Peyer's patch (tissue), 4 donors: Measurements from ENCODE around the gene CDH6. TPM values are rescaled to one million over a fixed set of nuclear protein-coding genes. Genes with fewer than 3 reads are reported as not detected.

Experiments used
- DNase-seq, 3 donors: peaks; one replicate each; pipeline ENCODE4 v3.0.0-alpha.2; 2017 to 2019
- H3K27ac ChIP-seq, 4 donors: fragments of 200-600 bp; sonication (generic); one replicate each; pipeline ENCODE4 v1.5.1; 2016 to 2019
- H3K27me3 ChIP-seq, 2 donors: fragments of 200-600 bp; sonication (generic); one replicate each; pipeline ENCODE4 v1.5.1; 2019
- H3K36me3 ChIP-seq, 3 donors: fragments of 200-600 bp; sonication (generic); one replicate each; pipeline ENCODE4 v1.5.1; 2016 to 2019
- H3K4me1 ChIP-seq, 4 donors: fragments of 200-600 bp; sonication (generic); one replicate each; pipeline ENCODE4 v1.5.1; 2016 to 2019
- H3K4me3 ChIP-seq, 4 donors: fragments of 200-600 bp; sonication (generic); 1 replicate in 3 of 4; 2 replicates in 1 of 4; pipeline ENCODE4 v1.5.1; 2016 to 2019; ENCODE audit warnings: mild to moderate bottlenecking in 1 of 4
- H3K9me3 ChIP-seq, 4 donors: fragments of 200-600 bp; sonication (generic); one replicate each; pipeline ENCODE4 v1.5.1; 2016 to 2019; ENCODE audit warnings: mild to moderate bottlenecking in 1 of 4
- POLR2A ChIP-seq, 2 donors: fragments of 450-650 bp; IDR thresholded peaks; one replicate each; pipeline ENCODE4 v1.5.1; 2017; ENCODE audit warnings: antibody characterized with exemption in 2 of 2, mild to moderate bottlenecking in 2 of 2, moderate library complexity in 2 of 2
- total RNA-seq, 4 donors: library from RNA; depleted of rRNA; stranded (reverse); fragments of >200 nt; gene quantifications; one replicate each; pipeline ENCODE4 v1.1.0, GENCODE V29; 2016
- TF ChIP-seq, protein P1 (sequence below), 6 experiments: fragments of 450-650 bp in 4 of 6; fragments of 200-600 bp in 2 of 6; sonication (generic) in 1 of 6; IDR thresholded peaks; one replicate each; pipeline ENCODE4 v1.5.1; 2017 to 2019; ENCODE audit warnings: antibody characterized with exemption in 6 of 6, mild to moderate bottlenecking in 3 of 6, moderate library complexity in 1 of 6

The CDH6 gene
- total RNA-seq, 4 donors from 2014 or later = 0.85 to 5.8 (median 1.1) TPM

DNA sequence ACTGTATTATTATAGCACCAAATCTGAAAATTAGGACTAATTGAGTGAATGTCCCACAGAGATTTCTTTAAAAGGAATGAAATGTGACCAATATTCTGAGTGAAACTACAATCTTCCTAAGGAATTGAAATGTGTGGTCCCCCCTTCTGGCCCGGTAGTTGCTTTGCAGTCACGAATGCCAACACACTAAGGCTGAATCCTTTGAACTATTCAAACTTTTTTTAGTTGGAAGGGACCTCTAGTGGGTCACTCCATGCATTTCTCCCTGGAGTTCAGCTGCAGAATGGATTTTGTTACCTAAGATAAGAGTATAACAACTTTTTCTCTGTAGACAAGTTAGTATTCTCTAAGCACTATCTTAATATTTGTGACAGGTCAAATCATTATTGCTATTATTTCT, 2.8 kb downstream of the CDH6 start:
- Histone ChIP-seq H3K4me1 (peaks cover 0 to 21% (median 0%) of the 10 kb centered on the region in 4 donors), H3K36me3 (no peaks in the 10 kb centered on the region), H3K27ac (no peak overlapping the region), H3K4me3 (no peak overlapping the region), H3K27me3 (no peaks in the 10 kb centered on the region), H3K9me3 (no peaks in the 10 kb centered on the region)
- TF ChIP-seq POLR2A (IDR thresholded peaks at IDR 0.05) = no peak
- TF ChIP-seq, protein P1, sequence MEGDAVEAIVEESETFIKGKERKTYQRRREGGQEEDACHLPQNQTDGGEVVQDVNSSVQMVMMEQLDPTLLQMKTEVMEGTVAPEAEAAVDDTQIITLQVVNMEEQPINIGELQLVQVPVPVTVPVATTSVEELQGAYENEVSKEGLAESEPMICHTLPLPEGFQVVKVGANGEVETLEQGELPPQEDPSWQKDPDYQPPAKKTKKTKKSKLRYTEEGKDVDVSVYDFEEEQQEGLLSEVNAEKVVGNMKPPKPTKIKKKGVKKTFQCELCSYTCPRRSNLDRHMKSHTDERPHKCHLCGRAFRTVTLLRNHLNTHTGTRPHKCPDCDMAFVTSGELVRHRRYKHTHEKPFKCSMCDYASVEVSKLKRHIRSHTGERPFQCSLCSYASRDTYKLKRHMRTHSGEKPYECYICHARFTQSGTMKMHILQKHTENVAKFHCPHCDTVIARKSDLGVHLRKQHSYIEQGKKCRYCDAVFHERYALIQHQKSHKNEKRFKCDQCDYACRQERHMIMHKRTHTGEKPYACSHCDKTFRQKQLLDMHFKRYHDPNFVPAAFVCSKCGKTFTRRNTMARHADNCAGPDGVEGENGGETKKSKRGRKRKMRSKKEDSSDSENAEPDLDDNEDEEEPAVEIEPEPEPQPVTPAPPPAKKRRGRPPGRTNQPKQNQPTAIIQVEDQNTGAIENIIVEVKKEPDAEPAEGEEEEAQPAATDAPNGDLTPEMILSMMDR (IDR thresholded peaks at IDR 0.05) = no peak
- DNase-seq = no peak

DNA sequence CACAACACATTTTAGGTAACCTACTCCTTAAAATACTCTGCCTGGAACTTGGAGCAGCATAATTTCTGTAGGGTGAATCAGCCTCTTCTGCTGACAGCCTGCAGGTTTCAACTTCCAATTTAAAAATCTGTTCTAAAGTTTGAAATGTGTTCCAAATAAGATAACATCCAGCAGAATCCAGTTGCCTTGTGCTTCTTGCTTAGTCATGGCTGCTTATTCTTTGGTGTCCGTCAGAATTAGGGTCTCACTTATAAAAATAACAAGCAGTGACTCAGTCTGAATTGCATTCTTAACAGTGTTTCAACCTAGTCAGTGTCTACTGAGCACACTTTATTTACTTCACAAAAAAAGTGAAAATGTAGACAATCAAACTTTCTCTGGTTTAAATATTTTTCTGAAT, 3.7 kb downstream of the CDH6 start:
- H3K36me3 ChIP-seq = no peaks in the 10 kb centered on the region
- no peaks in the 10 kb centered on the region for H3K27me3 ChIP-seq
- DNase-seq = no peak
- H3K9me3 ChIP-seq = no peaks in the 10 kb centered on the region
- peaks cover 0 to 21% (median 0%) of the 10 kb centered on the region in 4 donors for H3K4me1 ChIP-seq
- no peak overlapping the region for H3K27ac ChIP-seq
- TF ChIP-seq, protein P1 (IDR thresholded peaks at IDR 0.05) = no peak
- TF ChIP-seq POLR2A (IDR thresholded peaks at IDR 0.05) = no peak
- no peak overlapping the region for H3K4me3 ChIP-seq

DNA sequence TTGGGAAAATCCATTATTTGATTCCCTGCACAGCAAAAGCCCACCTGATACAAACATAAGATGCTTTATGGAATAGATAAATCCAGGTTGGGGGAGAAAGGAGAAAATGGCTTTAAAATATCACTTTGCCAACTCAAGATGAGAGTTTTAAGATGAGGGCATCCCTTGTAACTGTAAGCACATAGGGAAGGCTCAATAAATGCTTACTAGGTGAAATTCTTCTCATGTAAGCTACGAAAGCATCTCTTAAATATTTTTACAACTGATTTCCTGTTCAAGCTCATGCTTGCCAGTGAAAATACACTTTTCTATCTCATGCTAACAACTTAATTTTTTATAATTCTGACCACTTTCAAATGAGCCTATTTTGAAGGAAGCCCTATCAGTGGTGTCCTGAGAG, 11.5 kb downstream of the CDH6 start:
- no peaks in the 10 kb centered on the region for H3K4me1 ChIP-seq
- no peak overlapping the region for H3K27ac ChIP-seq
- no peaks in the 10 kb centered on the region for H3K27me3 ChIP-seq
- H3K9me3 ChIP-seq = no peaks in the 10 kb centered on the region
- no peak overlapping the region for H3K4me3 ChIP-seq
- no peaks in the 10 kb centered on the region for H3K36me3 ChIP-seq
- no peak for DNase-seq
- TF ChIP-seq, protein P1 (IDR thresholded peaks at IDR 0.05) = no peak
- TF ChIP-seq POLR2A (IDR thresholded peaks at IDR 0.05) = no peak

DNA sequence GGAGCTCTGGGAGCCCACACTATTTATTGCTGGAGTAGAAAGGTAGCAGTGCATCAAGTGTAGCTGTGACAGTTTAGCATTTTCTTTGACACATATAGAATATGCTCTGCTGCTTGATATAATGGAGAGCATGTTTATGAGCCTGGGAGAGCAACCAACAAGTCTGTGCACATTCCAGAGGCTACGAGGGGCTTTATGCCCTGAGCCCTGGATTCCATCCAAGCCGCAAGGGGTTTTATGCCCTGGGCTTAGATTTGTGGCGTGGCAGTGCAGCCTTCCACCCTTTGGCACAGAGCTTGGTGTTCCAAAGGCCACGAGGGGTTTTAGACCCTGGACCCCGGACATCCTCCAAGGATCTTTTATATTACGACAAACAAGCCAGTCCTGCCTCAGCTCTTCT, 14.6 kb downstream of the CDH6 start:
- Histone ChIP-seq H3K27ac (no peak overlapping the region), H3K36me3 (no peaks in the 10 kb centered on the region), H3K9me3 (no peaks in the 10 kb centered on the region), H3K4me3 (no peak overlapping the region), H3K4me1 (no peaks in the 10 kb centered on the region), H3K27me3 (no peaks in the 10 kb centered on the region)
- no peak for TF ChIP-seq POLR2A (IDR thresholded peaks at IDR 0.05)
- TF ChIP-seq, protein P1 (IDR thresholded peaks at IDR 0.05) = no peak
- DNase-seq = no peak

DNA sequence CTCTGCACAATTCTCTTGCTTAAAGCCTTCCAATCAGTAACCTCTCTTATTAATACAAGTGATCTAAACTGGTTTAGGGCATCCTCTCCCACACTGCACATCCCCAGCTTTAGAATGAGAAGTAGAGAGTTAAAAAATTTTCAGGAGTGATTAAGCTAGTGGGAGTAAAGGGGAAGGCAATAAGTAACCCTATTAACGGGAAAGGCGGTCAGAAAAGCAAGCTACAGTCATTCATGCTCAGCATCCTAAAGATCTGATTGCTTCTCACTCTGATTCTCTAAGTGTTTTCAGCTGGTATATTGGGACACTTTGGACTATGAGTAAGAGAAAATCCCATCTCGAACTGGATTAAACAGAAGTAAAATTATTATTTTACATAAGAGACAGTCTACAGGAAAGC, 15.8 kb downstream of the CDH6 start:
- Histone ChIP-seq H3K9me3 (no peaks in the 10 kb centered on the region), H3K4me1 (no peaks in the 10 kb centered on the region), H3K27me3 (no peaks in the 10 kb centered on the region), H3K36me3 (no peaks in the 10 kb centered on the region), H3K4me3 (no peak overlapping the region), H3K27ac (no peak overlapping the region)
- no peak for DNase-seq
- TF ChIP-seq, protein P1 (IDR thresholded peaks at IDR 0.05) = no peak
- no peak for TF ChIP-seq POLR2A (IDR thresholded peaks at IDR 0.05)

DNA sequence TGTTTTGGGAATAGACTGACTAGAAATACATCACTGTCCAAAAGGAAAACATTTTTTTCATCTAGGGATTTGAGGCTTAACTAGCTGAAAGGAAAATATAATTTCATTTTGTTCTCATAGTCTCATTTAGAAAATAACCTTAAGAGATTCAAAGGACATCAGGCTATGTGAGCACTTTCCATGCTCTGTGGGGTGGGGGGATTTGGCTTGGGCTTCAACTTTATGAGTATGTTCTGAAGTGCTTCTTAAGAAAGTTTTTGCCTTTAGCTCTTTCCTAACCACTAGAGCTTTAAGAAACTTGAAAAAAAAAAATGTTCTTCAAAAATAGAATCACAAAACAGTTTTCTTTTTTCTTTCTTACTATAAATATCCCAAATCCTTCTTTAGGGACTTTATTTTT, 17.6 kb downstream of the CDH6 start:
- no peak for TF ChIP-seq POLR2A (IDR thresholded peaks at IDR 0.05)
- TF ChIP-seq, protein P1 (IDR thresholded peaks at IDR 0.05) = no peak
- Histone ChIP-seq H3K36me3 (no peaks in the 10 kb centered on the region), H3K27me3 (no peaks in the 10 kb centered on the region), H3K9me3 (no peaks in the 10 kb centered on the region), H3K27ac (no peak overlapping the region), H3K4me3 (no peak overlapping the region), H3K4me1 (no peaks in the 10 kb centered on the region)
- DNase-seq = no peak
